Measurements from ENCODE around the gene MAMLD1.

- no peak for TF ChIP-seq SIN3A (conservative IDR thresholded peaks at IDR 0.05 in 1 of 2, IDR thresholded peaks at IDR 0.05 in 1 of 2; ENCODE audit: low read depth in 1 of 2, low read length in 2 of 2)
- TF ChIP-seq TEAD4 (IDR thresholded peaks at IDR 0.05; ENCODE audit: low read depth, low read length): no peak
- no peak for TF ChIP-seq EP300 (IDR thresholded peaks at IDR 0.05; ENCODE audit: borderline replicate concordance in 1 of 2, low read depth in 2 of 2, low read length in 2 of 2)
- no peak for TF ChIP-seq POLR2A (IDR thresholded peaks at IDR 0.05; ENCODE audit: control extremely low read depth in 1 of 2, low read depth in 2 of 2, low read length in 2 of 2)
- no peak for TF ChIP-seq CTCF (IDR thresholded peaks at IDR 0.05; ENCODE audit: control extremely low read depth in 1 of 3, insufficient read depth in 1 of 3, low read depth in 1 of 3, low read length in 3 of 3)
- no peak for TF ChIP-seq TAF1 (IDR thresholded peaks at IDR 0.05; ENCODE audit: low read depth, low read length)
- TF ChIP-seq EGR1 (IDR thresholded peaks at IDR 0.05; ENCODE audit: borderline replicate concordance, low read depth, low read length): no peak
- no peak for TF ChIP-seq YY1 (IDR thresholded peaks at IDR 0.05; ENCODE audit: low read depth, low read length)
- no peak for TF ChIP-seq JUND (IDR thresholded peaks at IDR 0.05; ENCODE audit: low read length)
- no peak for TF ChIP-seq SP1 (IDR thresholded peaks at IDR 0.05; ENCODE audit: low read depth, low read length)
- TF ChIP-seq NRF1 (IDR thresholded peaks at IDR 0.05; ENCODE audit: low read depth, low read length): no peak
- TF ChIP-seq RAD21 (IDR thresholded peaks at IDR 0.05 in 1 of 2, conservative IDR thresholded peaks at IDR 0.05 in 1 of 2; ENCODE audit: low read depth in 2 of 2, low read length in 2 of 2): no peak
- TF ChIP-seq POLR2AphosphoS5 (IDR thresholded peaks at IDR 0.05; ENCODE audit: low read depth, low read length): no peak
- no peak for TF ChIP-seq MAFK (IDR thresholded peaks at IDR 0.05; ENCODE audit: low read depth, low read length)
These were observed 146.6 kb downstream of the MAMLD1 start for GRCh38 chrX:150509703-150510102.
